Lower lobe of right lung (tissue), 2 donors: ENCODE measurements around the gene IGFBP4. TPM values are rescaled to one million over a fixed set of nuclear protein-coding genes. Genes with fewer than 3 reads are reported as not detected.

Source experiments
- ATAC-seq, 2 donors: fragments of 200-7000 bp; cut with Tn5 transposase; one replicate each; pipeline ENCODE4 v1.9.1; 2020 to 2022; ENCODE audit warnings: mild to moderate bottlenecking in 2 of 2, moderate library complexity in 2 of 2
- DNase-seq: peaks from one replicate; pipeline ENCODE4 v3.0.0-alpha.2; 2020
- H3K27ac ChIP-seq: fragments of 200-600 bp; one replicate; pipeline ENCODE4 v1.8.0; 2022
- H3K27me3 ChIP-seq: fragments of 200-600 bp; one replicate; pipeline ENCODE4 v1.8.0; 2022; ENCODE audit warnings: low read depth
- H3K36me3 ChIP-seq: fragments of 200-600 bp; one replicate; pipeline ENCODE4 v1.8.0; 2022; ENCODE audit warnings: mild to moderate bottlenecking
- H3K4me1 ChIP-seq: fragments of 200-600 bp; one replicate; pipeline ENCODE4 v1.8.0; 2022
- H3K4me3 ChIP-seq: fragments of 200-600 bp; one replicate; pipeline ENCODE4 v1.8.0; 2022; ENCODE audit warnings: mild to moderate bottlenecking
- H3K9me3 ChIP-seq: fragments of 200-600 bp; one replicate; pipeline ENCODE4 v1.8.0; 2022
- CTCF ChIP-seq: fragments of 200-600 bp; IDR thresholded peaks from one replicate; pipeline ENCODE4 v1.8.0; 2022; ENCODE audit warnings: antibody characterized with exemption, mild to moderate bottlenecking
- intact Hi-C: fragments of 100-400 bp; cut with DNase I; formaldehyde crosslinking; loops from one replicate; pipeline ENCODE4 v1.11.0; 2022
- total RNA-seq: library from RNA; stranded (reverse); fragmentation: NEBNext Ultra II Directional; extraction: Animal tissue kit (Norgen Biotek cat#: 25700); gene quantifications from one replicate; pipeline ENCODE4 v1.2.1, GENCODE V29; 2021
- donor health status: DM: no; HTN: yes; CAD: no; lungs with severe emphysema.

IGFBP4 gene
- total RNA-seq, 1 donor from 2014 or later, result 371 TPM

GRCh38 chr17:40425741-40426140 is 17.5 kb upstream of the IGFBP4 start:
- H3K4me3 ChIP-seq, result no peak overlapping the region
- ATAC-seq, result no peak

DNA sequence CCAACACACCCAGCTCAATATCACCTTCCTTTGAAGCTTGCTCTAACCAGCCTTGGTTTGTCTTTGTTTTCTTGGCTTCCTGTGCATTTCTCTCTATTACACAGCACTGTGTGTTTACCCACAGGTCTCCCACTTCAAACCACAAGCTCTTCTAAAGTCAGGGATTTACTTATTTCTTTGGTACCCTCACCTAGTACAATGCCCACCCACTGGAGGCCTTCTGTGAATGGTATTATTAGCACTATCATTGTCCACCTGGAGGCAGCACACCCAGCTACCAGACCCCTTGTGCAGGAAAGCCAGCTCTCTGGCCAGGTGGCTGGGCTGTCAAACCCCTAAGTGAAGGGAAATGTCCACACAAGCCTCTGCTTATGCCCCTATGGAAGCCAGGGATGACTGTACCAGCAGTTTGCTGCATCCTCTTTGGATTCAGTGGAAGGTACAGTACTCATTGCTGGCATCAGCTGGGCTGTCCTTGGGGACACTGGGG is 16.2 kb upstream of the IGFBP4 start:
- DNase-seq, result no peak
- Histone ChIP-seq H3K9me3 (no peaks in the 10 kb centered on the region), H3K36me3 (no peaks in the 10 kb centered on the region), H3K27ac (no peak overlapping the region), H3K4me3 (no peak overlapping the region), H3K4me1 (no peaks in the 10 kb centered on the region), H3K27me3 (no peaks in the 10 kb centered on the region)
- no peak for TF ChIP-seq CTCF
- intact Hi-C loops, result no loop called here
- no peak for ATAC-seq

More at GRCh38 chr17:40425741-40426140, 17.5 kb upstream of the IGFBP4 start:
- H3K27ac ChIP-seq, result no peak overlapping the region
- H3K9me3 ChIP-seq, result no peaks in the 10 kb centered on the region
- H3K36me3 ChIP-seq, result no peaks in the 10 kb centered on the region
- intact Hi-C loops, result no loop called here
- no peaks in the 10 kb centered on the region for H3K27me3 ChIP-seq
- DNase-seq, result no peak
- no peak for TF ChIP-seq CTCF
- H3K4me1 ChIP-seq, result no peaks in the 10 kb centered on the region

DNA sequence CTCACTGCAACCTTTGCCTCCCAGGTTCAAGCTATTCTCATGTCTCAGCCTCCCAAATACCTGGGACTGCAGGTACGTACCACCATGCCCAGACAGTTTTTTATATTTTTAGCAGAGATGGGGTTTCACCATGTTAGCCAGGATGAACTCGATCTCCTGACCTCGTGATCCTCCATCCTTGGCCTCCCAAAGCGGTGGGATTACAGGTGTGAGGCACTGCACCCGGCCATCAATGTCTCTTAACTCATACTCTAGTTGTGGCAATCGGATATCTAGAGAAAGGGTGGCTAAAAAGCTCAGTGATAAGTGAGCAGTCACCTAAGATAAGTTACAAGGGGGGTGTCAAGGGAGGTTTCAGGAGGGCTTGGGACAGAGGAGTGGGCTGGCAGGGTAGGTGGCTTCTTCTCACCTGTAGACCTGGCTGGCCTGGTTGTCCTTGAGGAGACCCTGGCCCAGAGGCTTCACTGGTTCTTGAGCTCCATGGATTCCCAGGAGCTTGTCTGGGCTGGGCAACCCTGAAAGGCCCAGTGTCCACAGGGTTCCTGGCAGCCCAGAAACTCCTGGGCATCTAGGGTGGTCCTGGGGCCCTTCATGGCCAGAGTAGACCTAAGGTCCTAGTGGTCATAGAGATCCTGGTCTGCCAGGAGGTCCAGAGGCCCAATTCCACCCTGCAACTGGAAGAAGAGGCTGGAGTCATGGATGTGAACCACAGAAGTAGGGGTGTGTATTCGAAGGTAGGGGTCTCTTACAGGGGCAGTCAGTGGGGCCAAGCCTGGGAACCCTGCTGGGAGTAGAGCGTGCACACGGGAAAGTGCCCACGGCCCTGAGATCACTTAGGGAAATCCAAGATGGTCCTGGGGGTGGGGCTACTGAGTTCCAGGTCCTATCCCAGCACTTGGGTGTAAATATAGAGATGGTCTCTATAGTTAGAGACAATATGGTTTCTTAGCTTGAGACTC is 12.7 kb upstream of the IGFBP4 start:
- intact Hi-C loops, result no loop called here

DNA sequence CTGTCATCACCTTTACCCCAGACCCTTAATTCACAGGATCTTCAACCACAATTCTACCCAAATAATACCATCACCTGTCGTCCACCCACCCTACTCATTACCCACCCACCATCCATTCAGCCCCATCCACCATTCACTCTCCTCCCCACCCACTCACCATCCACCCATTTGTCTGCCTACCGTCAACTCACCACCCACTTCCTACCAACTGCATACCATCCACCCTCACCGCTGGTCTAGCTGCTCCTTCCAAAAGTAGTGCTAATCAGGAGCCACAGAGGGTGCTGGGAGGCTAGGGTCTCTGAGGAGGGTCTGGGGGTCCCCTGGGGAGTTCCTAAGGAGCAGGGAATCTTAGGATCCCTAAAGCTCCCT is 12.0 kb upstream of the IGFBP4 start:
- DNase-seq (no peak), ATAC-seq (no peak)
- Histone ChIP-seq H3K4me3 (no peak overlapping the region), H3K9me3 (no peaks in the 10 kb centered on the region), H3K27me3 (no peaks in the 10 kb centered on the region), H3K27ac (no peak overlapping the region), H3K4me1 (peaks cover 12% of the 10 kb centered on the region), H3K36me3 (no peaks in the 10 kb centered on the region)
- no peak for TF ChIP-seq CTCF
- intact Hi-C loops, result no loop called here

More for the DNA sequence above, 12.7 kb upstream of the IGFBP4 start:
- Histone ChIP-seq H3K27ac (no peak overlapping the region), H3K4me3 (no peak overlapping the region), H3K4me1 (peaks cover 12% of the 10 kb centered on the region), H3K9me3 (no peaks in the 10 kb centered on the region), H3K27me3 (no peaks in the 10 kb centered on the region), H3K36me3 (no peaks in the 10 kb centered on the region)
- TF ChIP-seq CTCF, result no peak
- DNase-seq (no peak), ATAC-seq (no peak)

DNA sequence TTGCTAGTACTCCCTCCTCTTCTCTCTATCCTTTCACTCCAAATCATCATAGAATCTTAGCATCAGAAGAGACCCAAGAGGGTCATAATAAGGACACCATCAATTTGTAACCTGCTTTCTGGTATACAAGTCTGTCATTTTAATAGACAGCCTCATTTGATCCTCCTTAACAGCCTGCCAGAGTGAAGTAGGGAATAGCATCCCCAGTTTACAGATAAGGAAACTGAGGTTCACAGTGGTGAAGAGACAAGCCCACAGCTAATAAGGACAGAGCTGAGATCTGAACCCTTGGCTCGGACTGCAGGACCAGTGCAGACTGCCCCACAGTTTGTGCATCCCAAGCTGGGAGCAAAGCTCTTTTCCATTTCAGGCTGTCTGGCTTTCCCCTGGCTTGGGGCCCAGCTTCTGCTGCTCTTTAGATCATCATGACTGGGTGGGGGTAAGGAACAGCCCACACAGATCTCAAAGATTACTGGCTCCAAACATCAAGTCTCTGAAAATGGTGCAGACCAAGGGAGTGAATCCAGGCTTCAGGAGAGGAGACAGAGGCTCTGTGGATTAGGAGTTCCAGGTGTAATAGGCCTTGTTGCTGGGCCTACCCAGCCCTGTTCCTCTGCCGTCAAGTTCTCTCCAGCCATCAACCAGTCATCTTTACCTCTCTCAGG is 10.3 kb upstream of the IGFBP4 start:
- intact Hi-C loops, result no loop called here
- DNase-seq (no peak), ATAC-seq (no peak)
- H3K4me3 ChIP-seq, result no peak overlapping the region
- H3K36me3 ChIP-seq, result no peaks in the 10 kb centered on the region
- no peaks in the 10 kb centered on the region for H3K27me3 ChIP-seq
- no peak overlapping the region for H3K27ac ChIP-seq
- H3K9me3 ChIP-seq, result no peaks in the 10 kb centered on the region
- H3K4me1 ChIP-seq, result peaks cover 20% of the 10 kb centered on the region
- TF ChIP-seq CTCF, result no peak
